HUES64 (cell line): ENCODE measurements around the gene ARID3A.

Source experiments
- H3K27ac ChIP-seq: 2 replicates; pipeline ENCODE4 v1.7.0; 2013; ENCODE audit warnings: low read depth, low read length, inconsistent platforms
- H3K27me3 ChIP-seq: 2 replicates; pipeline ENCODE4 v1.6.1; 2013; ENCODE audit warnings: mild to moderate bottlenecking, low read length; ENCODE audit not compliant: insufficient read depth
- H3K36me3 ChIP-seq: 2 replicates; pipeline ENCODE4 v1.6.1; 2013; ENCODE audit warnings: mild to moderate bottlenecking, low read length; ENCODE audit not compliant: insufficient read depth
- H3K4me1 ChIP-seq: 2 replicates; pipeline ENCODE4 v1.6.1; 2013; ENCODE audit warnings: mild to moderate bottlenecking, low read length, moderate library complexity; ENCODE audit not compliant: insufficient read depth
- H3K4me3 ChIP-seq: 2 replicates; pipeline ENCODE4 v1.5.1; 2013; ENCODE audit warnings: mild to moderate bottlenecking, low read length, moderate library complexity
- H3K9ac ChIP-seq: 2 replicates; pipeline ENCODE4 v1.6.1; 2013; ENCODE audit warnings: mild to moderate bottlenecking, low read depth, low read length
- H3K9me3 ChIP-seq: 2 replicates; pipeline ENCODE4 v1.6.1; 2013; ENCODE audit warnings: low read depth, low read length; ENCODE audit not compliant: insufficient read depth
- WGBS: fragments of 150-250, 120-280 bp; methylation state at CpG from one replicate; pipeline ENCODE4 v1.1.7; 2013; ENCODE audit warnings: missing lambda C conversion rate; 5-methylcytosine and 5-hydroxymethylcytosine counted together

The ARID3A gene

DNA sequence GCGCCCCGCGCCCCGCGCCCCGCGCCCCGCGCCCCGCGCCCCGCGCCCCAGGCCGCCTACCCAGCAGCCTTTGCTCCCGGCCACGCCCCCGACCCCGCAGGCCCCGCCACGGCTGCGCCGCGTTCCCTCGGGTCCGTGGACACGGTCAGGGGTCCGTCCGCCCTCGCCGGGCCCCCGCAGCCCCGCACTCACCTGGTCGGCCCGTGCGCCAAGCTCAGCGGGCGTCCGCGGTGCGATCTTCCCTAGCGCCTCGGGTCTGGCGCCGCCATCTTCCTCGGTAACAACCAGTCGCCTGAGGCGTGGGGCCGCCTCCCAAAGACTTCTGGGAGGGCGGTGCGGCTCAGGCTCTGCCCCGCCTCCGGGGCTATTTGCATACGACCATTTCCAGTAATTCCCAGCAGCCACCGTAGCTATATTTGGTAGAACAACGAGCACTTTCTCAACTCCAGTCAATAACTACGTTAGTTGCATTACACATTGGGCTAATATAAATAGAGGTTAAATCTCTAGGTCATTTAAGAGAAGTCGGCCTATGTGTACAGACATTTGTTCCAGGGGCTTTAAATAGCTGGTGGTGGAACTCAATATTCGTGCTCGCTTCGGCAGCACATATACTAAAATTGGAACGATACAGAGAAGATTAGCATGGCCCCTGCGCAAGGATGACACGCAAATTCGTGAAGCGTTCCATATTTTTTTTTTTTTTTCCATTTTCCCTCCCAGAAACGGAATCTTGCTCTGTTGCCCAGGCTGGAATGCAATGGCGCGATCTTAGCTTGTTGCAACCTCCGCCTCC lies 32.7 kb upstream of the ARID3A start, which contains the start of the genes MED16 and RNU6-9:
MED16 (minus strand) TSS at position 294 of the 796 bp plus-strand sequence. CDS start 2,056 bp downstream, outside the sequence.
RNU6-9 (plus strand) TSS at position 591 of the 796 bp plus-strand sequence.
- Histone ChIP-seq H3K27ac (peak within 1 kb of the TSS; percentile 91), H3K4me3 (peak within 1 kb of the TSS; percentile 89), H3K9me3 (no peaks in the 10 kb centered on the region)

DNA sequence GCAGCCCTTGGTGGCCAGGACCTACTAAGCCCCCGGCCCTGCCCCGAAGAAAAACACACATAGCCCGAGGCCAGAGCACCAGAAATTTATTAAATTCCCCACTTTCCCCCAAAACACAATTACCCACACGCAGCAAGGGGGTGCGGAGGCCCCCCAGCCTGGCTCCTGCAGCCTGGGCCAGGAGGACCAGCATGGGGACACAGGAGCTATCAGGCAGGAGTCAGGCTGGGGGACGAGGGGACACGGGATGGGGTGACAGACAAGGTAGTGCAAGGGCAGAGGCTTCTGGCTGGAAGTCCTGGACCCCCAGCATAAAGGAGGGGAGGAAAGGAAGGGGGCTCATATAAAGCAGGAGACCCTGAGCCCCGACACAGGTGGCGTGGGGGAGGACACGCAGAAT lies 29.4 kb upstream of the ARID3A start:
- H3K27ac ChIP-seq, result no peak overlapping the region
- H3K4me3 ChIP-seq, result no peak overlapping the region
- WGBS, result 91% methylated on average over 10 of the region's 10 CpGs
- H3K36me3 ChIP-seq, result peaks cover 28% of the 10 kb centered on the region
- H3K27me3 ChIP-seq, result no peaks in the 10 kb centered on the region
- H3K9ac ChIP-seq, result no peak overlapping the region
- H3K4me1 ChIP-seq, result no peaks in the 10 kb centered on the region
- no peaks in the 10 kb centered on the region for H3K9me3 ChIP-seq

More for the DNA sequence above, 32.7 kb upstream of the ARID3A start, which contains the start of the genes MED16 and RNU6-9:
- H3K4me1 ChIP-seq, result no peaks in the 10 kb centered on the region
- peaks cover 33% of the 10 kb centered on the region for H3K36me3 ChIP-seq
- peak within 1 kb of the TSS; percentile 87 for H3K9ac ChIP-seq
- no peaks in the 10 kb centered on the region for H3K27me3 ChIP-seq
- 2% methylated on average over 68 of the region's 69 CpGs for WGBS

DNA sequence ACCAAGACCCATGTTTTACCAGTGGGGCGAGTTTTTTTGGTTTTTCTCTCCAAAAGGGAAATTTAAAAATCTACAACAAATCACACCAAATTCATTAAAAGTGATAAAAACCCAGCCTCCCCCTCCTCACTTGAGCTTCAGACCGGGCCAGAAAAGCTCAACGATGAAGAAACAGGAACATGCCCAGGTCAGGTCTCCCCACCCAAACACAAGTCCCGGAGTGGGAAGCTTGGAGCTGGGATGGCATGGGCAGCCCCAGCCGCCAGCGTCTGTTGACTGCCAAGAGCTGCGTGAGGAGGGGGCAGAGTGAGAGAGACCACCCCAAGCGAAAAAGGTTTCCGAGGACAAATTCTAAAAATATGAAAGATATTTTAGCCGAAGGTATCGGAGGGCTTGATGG lies 28.8 kb upstream of the ARID3A start:
- no peak overlapping the region for H3K4me3 ChIP-seq
- H3K4me1 ChIP-seq, result no peaks in the 10 kb centered on the region
- H3K27ac ChIP-seq, result no peak overlapping the region; the same call in 1 of the 2 replicates
- H3K9ac ChIP-seq, result no peak overlapping the region
- H3K9me3 ChIP-seq, result no peaks in the 10 kb centered on the region
- H3K36me3 ChIP-seq, result peaks cover 28% of the 10 kb centered on the region
- no peaks in the 10 kb centered on the region for H3K27me3 ChIP-seq
- 86% methylated on average over 11 of the region's 11 CpGs for WGBS

DNA sequence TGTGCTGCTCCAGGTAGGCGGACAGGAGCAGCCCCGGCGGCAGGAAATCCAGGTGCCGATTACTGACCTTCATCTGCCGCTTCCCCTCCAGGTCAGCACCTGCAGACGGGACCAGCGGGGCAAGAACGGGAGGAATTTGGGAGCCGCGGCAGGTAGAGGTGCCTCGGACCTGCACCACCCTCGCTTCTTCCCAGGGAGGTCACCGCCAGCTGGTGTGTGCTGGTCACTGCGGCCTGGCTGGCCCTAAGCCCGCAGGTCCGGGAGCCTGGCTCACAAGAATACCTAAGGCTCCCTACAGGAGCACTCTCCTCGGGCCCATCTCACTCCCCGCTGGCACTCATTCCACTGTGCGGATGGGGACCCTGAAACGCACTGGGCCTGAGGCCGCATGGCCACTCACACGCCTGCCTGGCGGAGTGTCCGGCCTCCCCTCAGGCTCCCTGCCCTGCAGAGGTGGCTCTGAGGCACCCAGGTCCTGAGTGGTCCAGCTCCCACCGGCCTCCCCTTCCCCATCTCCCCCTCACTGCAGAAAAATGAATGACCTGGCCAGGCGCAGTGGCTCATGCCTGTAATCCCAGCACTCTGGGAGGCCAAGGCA lies 28.3 kb upstream of the ARID3A start:
- no peak overlapping the region for H3K9ac ChIP-seq
- H3K36me3 ChIP-seq, result peaks cover 28% of the 10 kb centered on the region
- H3K9me3 ChIP-seq, result no peaks in the 10 kb centered on the region
- 87% methylated on average over 26 of the region's 26 CpGs for WGBS
- H3K27ac ChIP-seq, result no peak overlapping the region; the same call in 1 of the 2 replicates
- H3K4me3 ChIP-seq, result no peak overlapping the region
- no peaks in the 10 kb centered on the region for H3K27me3 ChIP-seq
- no peaks in the 10 kb centered on the region for H3K4me1 ChIP-seq

DNA sequence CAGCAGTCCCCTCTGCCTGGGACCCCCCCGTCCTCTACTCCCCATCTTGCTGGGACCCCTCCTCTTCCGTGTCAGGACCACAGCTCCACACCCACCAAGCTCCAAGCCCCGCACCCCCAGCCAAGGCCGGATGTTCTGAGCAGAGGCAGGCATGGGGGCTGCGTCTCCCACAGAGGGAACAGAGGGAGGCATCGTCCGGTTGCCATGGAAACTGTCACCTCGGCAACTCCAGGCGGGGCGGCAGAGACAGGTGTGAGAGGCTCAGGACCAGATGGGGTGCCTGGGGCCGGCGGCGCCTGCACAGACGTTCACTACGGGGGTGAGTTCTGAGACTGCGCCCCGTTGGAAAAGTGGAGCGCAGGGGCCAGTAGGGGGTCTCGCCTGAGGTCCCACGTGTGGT lies 27.2 kb upstream of the ARID3A start:
- H3K27ac ChIP-seq, result no peak overlapping the region
- WGBS, result 88% methylated on average over 20 of the region's 20 CpGs
- H3K36me3 ChIP-seq, result peaks cover 28% of the 10 kb centered on the region

DNA sequence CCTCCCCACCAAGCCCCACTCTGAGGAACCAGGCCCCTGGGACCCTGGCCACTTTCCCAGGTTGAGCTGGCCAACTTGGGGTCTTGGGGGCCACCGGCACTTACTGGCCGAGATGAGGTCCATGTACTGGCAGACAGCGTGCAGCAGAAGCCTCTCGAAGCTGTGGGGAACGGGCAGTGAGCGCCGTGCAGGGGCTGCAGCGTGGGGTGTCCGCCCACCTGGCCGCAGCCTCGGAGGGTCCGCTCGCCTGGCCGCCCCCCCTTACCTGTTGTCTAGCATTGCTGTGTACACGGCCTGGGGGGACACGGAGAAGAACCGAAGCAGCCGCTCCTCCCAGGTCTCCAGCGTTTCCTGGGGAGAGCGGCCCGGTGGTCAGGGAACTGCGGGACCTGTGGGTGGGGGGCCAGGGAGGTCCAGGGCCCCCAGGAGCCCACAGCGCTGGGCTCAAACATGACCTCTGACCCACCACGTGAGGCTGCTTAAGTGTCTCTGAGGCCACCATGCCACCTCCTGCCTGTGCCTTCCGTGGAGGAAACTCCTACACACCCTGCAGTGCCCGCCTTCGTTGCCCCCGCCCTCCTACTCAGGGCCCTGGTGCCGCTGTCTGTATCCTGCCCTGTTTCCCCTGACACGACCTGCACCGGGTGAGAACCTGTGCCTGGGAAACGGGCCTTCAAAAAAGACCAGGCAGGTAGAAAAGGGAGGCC lies 26.3 kb upstream of the ARID3A start:
- Histone ChIP-seq H3K27ac (no peak overlapping the region), H3K27me3 (no peaks in the 10 kb centered on the region), H3K36me3 (peaks cover 28% of the 10 kb centered on the region), H3K9me3 (no peaks in the 10 kb centered on the region), H3K4me1 (no peaks in the 10 kb centered on the region), H3K9ac (no peak overlapping the region), H3K4me3 (no peak overlapping the region)
- WGBS, result 89% methylated on average over 32 of the region's 32 CpGs

More for the DNA sequence above, 27.2 kb upstream of the ARID3A start:
- H3K4me3 ChIP-seq, result no peak overlapping the region
- no peaks in the 10 kb centered on the region for H3K27me3 ChIP-seq
- no peak overlapping the region for H3K9ac ChIP-seq
- no peaks in the 10 kb centered on the region for H3K9me3 ChIP-seq
- H3K4me1 ChIP-seq, result no peaks in the 10 kb centered on the region

DNA sequence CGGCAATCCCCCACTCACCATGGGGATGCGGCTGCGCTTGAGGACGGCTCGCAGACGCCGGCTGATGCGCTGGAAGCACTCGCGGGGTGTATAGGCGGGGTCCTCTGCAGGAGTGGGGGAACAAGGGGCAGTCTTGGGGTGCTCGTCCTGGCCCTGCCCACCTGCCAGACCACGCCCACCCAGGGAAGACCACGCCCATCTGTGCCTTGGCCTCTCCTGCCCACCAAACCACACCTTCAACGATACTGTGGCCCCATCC lies 25.9 kb upstream of the ARID3A start:
- Histone ChIP-seq H3K9ac (no peak overlapping the region), H3K36me3 (peaks cover 28% of the 10 kb centered on the region), H3K9me3 (no peaks in the 10 kb centered on the region), H3K4me3 (no peak overlapping the region), H3K4me1 (no peaks in the 10 kb centered on the region), H3K27me3 (no peaks in the 10 kb centered on the region), H3K27ac (no peak overlapping the region)
- WGBS, result 92% methylated on average over 15 of the region's 15 CpGs

DNA sequence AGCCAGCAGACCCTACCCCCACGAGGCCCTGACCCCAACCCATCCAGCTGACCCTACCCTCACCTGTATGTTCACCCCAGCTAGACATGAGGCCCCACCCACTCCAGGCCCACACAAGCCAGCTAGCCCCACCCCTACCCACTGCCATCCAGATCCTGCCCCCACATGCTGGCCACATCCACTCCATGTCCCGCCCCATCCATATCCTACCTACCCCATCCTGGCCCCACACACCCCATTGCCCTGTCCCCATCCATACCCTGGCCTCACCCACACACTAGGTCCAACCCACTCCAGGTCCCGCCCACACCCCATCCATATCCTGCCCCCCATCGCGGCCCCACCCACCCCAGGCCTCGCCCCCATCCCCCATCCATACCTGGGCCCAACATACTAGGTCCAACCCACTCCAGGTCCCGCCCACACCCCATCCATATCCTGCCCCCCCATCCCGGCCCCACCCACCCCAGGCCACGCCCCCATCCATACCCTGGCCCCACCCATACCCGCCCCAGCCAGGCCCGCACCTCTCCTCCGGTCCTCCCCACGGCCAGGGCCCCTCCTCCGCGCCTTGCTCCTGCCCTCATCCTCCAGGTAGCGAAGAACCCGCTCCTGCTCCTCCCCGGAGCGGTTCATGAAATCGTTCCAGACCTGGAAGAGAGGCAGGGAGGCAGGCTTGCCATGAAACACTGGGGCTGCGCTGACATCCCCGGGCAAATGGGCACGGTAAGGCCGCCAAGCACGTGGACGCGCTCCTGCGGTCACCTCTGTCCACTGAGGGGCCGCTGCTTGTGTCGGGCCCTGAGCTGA lies 25.3 kb upstream of the ARID3A start:
- Histone ChIP-seq H3K36me3 (peaks cover 28% of the 10 kb centered on the region), H3K27ac (no peak overlapping the region), H3K9me3 (no peaks in the 10 kb centered on the region), H3K4me3 (no peak overlapping the region), H3K9ac (no peak overlapping the region), H3K4me1 (no peaks in the 10 kb centered on the region), H3K27me3 (no peaks in the 10 kb centered on the region)
- WGBS, result 85% methylated on average over 25 of the region's 30 CpGs

DNA sequence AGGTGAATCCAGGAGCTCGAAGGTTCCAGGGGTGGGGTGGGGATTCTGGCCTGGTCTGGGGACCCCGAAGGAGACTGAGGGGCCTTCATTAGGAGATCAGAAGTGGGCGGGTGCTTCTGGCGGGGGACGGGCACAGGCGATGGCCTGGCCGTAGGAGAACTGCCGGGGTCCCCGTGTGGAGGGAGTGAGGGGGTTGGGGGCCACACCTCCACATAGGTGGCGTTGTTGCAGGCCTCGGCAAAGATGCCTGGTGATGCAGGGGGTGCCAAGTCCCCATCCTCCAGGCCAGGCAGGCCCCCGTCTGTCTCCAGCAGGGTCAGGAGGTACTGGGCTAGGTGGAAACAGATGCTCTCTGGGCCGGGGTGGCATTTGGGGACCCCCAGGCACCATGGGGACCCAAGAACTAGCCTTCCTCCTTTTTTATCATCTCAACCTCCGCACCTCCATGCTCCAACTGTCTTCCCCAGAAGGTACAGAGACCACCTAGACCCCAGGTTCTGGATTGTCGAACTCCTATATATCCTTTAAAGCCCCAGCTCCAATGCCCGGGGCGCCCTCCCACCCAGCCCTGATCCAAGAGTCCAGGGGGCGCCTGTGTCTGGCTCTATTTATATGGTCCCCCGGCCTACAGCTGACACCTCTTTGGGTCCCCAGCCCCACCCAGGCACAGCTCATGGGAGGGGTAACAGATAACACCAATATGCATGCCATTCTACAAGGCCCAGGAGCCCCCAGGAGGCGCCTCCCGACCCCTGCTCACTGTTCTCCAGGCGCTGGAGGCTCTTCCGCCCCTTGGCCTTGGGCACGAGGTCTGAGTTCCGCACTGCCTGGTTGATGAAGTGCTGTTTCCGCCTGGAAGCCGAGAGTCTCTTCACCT lies 24.4 kb upstream of the ARID3A start:
- Histone ChIP-seq H3K4me1 (no peaks in the 10 kb centered on the region), H3K9me3 (no peaks in the 10 kb centered on the region), H3K36me3 (peaks cover 28% of the 10 kb centered on the region), H3K27ac (no peak overlapping the region), H3K4me3 (no peak overlapping the region), H3K9ac (no peak overlapping the region), H3K27me3 (no peaks in the 10 kb centered on the region)
- 93% methylated on average over 27 of the region's 27 CpGs for WGBS

DNA sequence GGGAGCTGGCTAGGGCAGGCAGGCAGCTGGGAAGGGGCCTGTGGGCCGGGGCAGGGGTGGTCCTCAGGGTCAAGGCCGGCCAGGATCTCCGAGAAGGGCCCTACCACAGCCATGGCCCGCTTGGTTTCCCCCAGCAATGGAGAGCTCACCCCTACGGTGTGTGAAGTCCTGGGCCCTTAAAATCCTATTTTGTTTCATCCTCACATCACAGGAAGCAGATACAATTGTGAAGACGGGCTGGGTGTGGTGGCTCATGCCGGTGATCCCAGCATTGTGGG lies 23.8 kb upstream of the ARID3A start:
- Histone ChIP-seq H3K4me3 (no peak overlapping the region), H3K27me3 (no peaks in the 10 kb centered on the region), H3K27ac (no peak overlapping the region), H3K9me3 (no peaks in the 10 kb centered on the region), H3K9ac (no peak overlapping the region), H3K36me3 (peaks cover 22% of the 10 kb centered on the region), H3K4me1 (no peaks in the 10 kb centered on the region)
- 97% methylated on average over 7 of the region's 7 CpGs for WGBS
